ENCODE results near the gene CILP2. TPM values are rescaled to one million over a fixed set of nuclear protein-coding genes. Genes with fewer than 3 reads are reported as not detected.

CILP2 gene
- total and polyA plus RNA-seq, 9 of the 15 experiments (the other 6 are each of a cell fraction or from before 2014, with no cell fraction given), result 0.04 to 0.35 (median 0.05) TPM; not detected in 2

DNA sequence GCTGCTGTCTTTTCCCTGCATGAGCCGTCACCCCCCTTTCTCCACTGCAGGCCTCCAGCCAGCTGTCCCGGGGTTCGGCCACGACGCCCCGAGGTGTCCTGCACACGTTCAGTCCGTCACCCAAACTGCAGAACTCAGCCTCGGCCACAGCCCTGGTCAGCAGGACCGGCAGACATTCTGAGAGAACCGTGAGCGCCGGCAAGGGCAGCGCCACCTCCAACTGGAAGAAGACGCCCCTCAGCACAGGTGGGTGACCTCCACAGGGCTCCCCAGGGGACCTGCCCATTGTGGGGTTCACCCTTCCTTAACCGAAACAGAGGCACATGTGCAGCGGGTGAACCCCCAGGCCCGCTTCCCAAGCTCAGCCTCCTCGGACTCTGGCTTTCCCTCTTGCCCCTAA, 35.8 kb upstream of the CILP2 start (continued):
- TF ChIP-seq, protein P1, sequence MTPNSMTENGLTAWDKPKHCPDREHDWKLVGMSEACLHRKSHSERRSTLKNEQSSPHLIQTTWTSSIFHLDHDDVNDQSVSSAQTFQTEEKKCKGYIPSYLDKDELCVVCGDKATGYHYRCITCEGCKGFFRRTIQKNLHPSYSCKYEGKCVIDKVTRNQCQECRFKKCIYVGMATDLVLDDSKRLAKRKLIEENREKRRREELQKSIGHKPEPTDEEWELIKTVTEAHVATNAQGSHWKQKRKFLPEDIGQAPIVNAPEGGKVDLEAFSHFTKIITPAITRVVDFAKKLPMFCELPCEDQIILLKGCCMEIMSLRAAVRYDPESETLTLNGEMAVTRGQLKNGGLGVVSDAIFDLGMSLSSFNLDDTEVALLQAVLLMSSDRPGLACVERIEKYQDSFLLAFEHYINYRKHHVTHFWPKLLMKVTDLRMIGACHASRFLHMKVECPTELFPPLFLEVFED (CRISPR knock-in tag; conservative IDR thresholded peaks at IDR 0.05), result no peak
- TF ChIP-seq ATF7 (IDR thresholded peaks at IDR 0.05) (no peak), ETS1 (conservative IDR thresholded peaks at IDR 0.05; ENCODE audit: control insufficient read depth, low read depth, low read length) (no peak), NR2C1 (IDR thresholded peaks at IDR 0.05) (no peak), NR2C1 (tag; IDR thresholded peaks at IDR 0.05) (no peak), BDP1 (IDR thresholded peaks at IDR 0.05; ENCODE audit: insufficient read depth, insufficient read length) (no peak), NELFE (IDR thresholded peaks at IDR 0.05; ENCODE audit: insufficient read depth, insufficient read length) (no peak), KAT8 (IDR thresholded peaks at IDR 0.05; ENCODE audit: low read depth) (no peak), ZNF165 (CRISPR knock-in tag; IDR thresholded peaks at IDR 0.05; ENCODE audit: borderline replicate concordance) (no peak), ZNF696 (CRISPR knock-in tag; conservative IDR thresholded peaks at IDR 0.05) (no peak), KDM4B (IDR thresholded peaks at IDR 0.05; ENCODE audit: borderline replicate concordance in 2 of 2, low read depth in 1 of 2) (no peak)
- TF ChIP-seq, protein P2, sequence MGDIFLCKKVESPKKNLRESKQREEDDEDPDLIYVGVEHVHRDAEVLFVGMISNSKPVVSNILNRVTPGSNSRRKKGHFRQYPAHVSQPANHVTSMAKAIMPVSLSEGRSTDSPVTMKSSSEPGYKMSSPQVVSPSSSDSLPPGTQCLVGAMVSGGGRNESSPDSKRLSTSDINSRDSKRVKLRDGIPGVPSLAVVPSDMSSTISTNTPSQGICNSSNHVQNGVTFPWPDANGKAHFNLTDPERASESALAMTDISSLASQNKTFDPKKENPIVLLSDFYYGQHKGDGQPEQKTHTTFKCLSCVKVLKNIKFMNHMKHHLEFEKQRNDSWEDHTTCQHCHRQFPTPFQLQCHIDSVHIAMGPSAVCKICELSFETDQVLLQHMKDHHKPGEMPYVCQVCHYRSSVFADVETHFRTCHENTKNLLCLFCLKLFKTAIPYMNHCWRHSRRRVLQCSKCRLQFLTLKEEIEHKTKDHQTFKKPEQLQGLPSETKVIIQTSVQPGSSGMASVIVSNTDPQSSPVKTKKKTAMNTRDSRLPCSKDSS (IDR thresholded peaks at IDR 0.05; ENCODE audit: low read depth, partially characterized antibody), result no peak

Measured in K562 (cell line).